CD4-positive, alpha-beta T cell treated with Interleukin-4 for 4 hours (primary cell): Measurements from ENCODE around the gene GPR89A.

ENCODE experiments used
- DNase-seq: peaks from one replicate; pipeline ENCODE4 v3.0.0-alpha.2; 2020

The GPR89A gene

GRCh38 chr1:145719230-145720079, 111.7 kb downstream of the GPR89A start, which contains the start of gene CD160:
Gene CD160 (plus strand): TSS chr1:145719499. CDS start chr1:145728328, 8,829 bp downstream.
- DNase-seq = peak; percentile 10
